ENCODE results near the gene OXGR1. TPM values are rescaled to one million over a fixed set of nuclear protein-coding genes. Genes with fewer than 3 reads are reported as not detected.

The OXGR1 gene
- total RNA-seq, 4 donors from 2014 or later: 3.8 to 19.5 (median 8.7) TPM

DNA sequence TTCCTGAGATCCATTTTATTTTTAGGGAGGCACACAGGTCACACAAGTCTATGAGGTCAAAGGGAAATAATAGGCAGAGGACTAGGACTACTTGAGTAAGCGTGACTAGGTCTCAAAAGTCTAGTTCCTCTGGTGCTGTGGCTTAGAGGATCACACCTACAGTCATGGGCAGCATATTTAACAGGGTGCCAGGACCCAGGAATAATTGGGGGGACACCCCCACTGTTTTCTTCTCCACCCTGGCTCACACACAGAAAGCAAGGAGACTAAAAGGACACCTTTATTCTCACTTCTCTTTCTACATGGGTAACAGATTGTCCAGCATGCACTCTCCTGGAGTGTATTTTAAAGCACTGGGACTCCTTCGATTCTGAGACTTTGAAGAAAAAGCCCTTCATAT lies 26.2 kb downstream of the OXGR1 start:
- DNase-seq (ENCODE audit: low spot score in 2 of 2): no peak
- no peak overlapping the region for H3K4me3 ChIP-seq
- peaks cover 9% of the 10 kb centered on the region for H3K9me3 ChIP-seq
- H3K27ac ChIP-seq: no peak overlapping the region
- no peak for TF ChIP-seq POLR2AphosphoS5 (IDR thresholded peaks at IDR 0.05)
- no peak for TF ChIP-seq POLR2A (IDR thresholded peaks at IDR 0.05)
- TF ChIP-seq CTCF (IDR thresholded peaks at IDR 0.05): no peak
- TF ChIP-seq EP300 (IDR thresholded peaks at IDR 0.05): no peak
- no peaks in the 10 kb centered on the region for H3K4me1 ChIP-seq
- no peaks in the 10 kb centered on the region for H3K27me3 ChIP-seq
- H3K36me3 ChIP-seq: no peaks in the 10 kb centered on the region
- WGBS: 92% methylated on average over 2 of the region's 2 CpGs

GRCh38 chr13:96967248-96967745 lies 27.0 kb downstream of the OXGR1 start:
- H3K27me3 ChIP-seq: no peaks in the 10 kb centered on the region
- peaks cover 9% of the 10 kb centered on the region for H3K9me3 ChIP-seq
- H3K4me1 ChIP-seq: no peaks in the 10 kb centered on the region
- no peak overlapping the region for H3K4me3 ChIP-seq
- DNase-seq (ENCODE audit: low spot score in 2 of 2): no peak
- TF ChIP-seq POLR2A (IDR thresholded peaks at IDR 0.05) (no peak), POLR2AphosphoS5 (IDR thresholded peaks at IDR 0.05) (no peak), CTCF (IDR thresholded peaks at IDR 0.05) (no peak), EP300 (IDR thresholded peaks at IDR 0.05) (no peak)
- no peaks in the 10 kb centered on the region for H3K36me3 ChIP-seq
- no peak overlapping the region for H3K27ac ChIP-seq
- 84% methylated on average over 12 of the region's 12 CpGs for WGBS

DNA sequence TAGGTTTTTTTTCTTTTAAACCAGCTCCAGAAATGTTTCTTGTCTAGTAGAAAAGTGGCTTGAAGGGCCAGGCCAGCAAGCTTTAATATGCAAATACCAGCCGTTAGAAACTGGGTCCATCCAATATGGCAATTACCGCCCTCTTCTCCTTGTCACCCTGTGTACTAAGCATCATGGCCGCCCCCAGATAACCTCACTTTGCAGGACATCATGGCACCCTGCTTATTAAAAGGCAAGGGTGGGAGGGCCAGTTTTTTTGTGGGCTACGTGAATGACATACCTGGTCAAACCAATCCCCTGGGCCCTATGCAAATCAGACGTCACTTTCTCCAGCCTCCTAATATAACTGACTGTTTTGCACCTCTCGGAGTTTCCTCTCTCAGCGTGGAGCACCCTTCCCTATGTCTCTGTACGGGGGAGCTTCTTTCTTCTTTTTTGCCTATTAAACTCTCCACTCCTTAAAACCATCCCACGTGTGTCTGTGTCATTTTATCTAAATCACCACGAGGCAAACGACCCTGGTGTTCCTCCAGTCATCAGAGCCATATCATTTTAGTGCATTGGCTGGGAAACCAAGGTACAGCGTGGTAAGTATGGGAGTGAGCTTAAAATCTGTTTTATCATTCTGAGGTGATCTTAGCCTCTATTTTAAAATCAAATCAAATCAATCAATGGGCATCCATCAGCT lies 27.7 kb downstream of the OXGR1 start:
- WGBS: 94% methylated on average over 12 of the region's 12 CpGs
- Histone ChIP-seq H3K4me1 (no peaks in the 10 kb centered on the region), H3K4me3 (no peak overlapping the region), H3K36me3 (no peaks in the 10 kb centered on the region), H3K27ac (no peak overlapping the region), H3K9me3 (peaks cover 9% of the 10 kb centered on the region), H3K27me3 (no peaks in the 10 kb centered on the region)
- no peak for DNase-seq (ENCODE audit: low spot score in 2 of 2)
- TF ChIP-seq EP300 (IDR thresholded peaks at IDR 0.05) (no peak), CTCF (IDR thresholded peaks at IDR 0.05) (no peak), POLR2AphosphoS5 (IDR thresholded peaks at IDR 0.05) (no peak), POLR2A (IDR thresholded peaks at IDR 0.05) (no peak)

GRCh38 chr13:96963786-96964475 lies 30.3 kb downstream of the OXGR1 start:
- 69% methylated on average over 2 of the region's 2 CpGs for WGBS

More at GRCh38 chr13:96963786-96964475, 30.3 kb downstream of the OXGR1 start:
- peaks cover 9% of the 10 kb centered on the region for H3K9me3 ChIP-seq
- no peak for TF ChIP-seq EP300 (IDR thresholded peaks at IDR 0.05)
- TF ChIP-seq POLR2AphosphoS5 (IDR thresholded peaks at IDR 0.05): no peak
- no peak for TF ChIP-seq POLR2A (IDR thresholded peaks at IDR 0.05)
- no peak for TF ChIP-seq CTCF (IDR thresholded peaks at IDR 0.05)
- H3K4me3 ChIP-seq: no peak overlapping the region
- no peaks in the 10 kb centered on the region for H3K27me3 ChIP-seq
- DNase-seq (ENCODE audit: low spot score in 2 of 2): no peak
- no peak overlapping the region for H3K27ac ChIP-seq
- no peaks in the 10 kb centered on the region for H3K4me1 ChIP-seq
- H3K36me3 ChIP-seq: no peaks in the 10 kb centered on the region

Data from suprapubic skin (tissue), 4 donors.